ENCODE measurements around the gene SLC6A13.

SLC6A13 gene

GRCh38 chr12:177980-178828 lies 84.4 kb downstream of the SLC6A13 start:
- DNase-seq (ENCODE audit: low spot score) = no peak

GRCh38 chr12:177336-177979 lies 85.2 kb downstream of the SLC6A13 start:
- DNase-seq (ENCODE audit: low spot score) = no peak

DNA sequence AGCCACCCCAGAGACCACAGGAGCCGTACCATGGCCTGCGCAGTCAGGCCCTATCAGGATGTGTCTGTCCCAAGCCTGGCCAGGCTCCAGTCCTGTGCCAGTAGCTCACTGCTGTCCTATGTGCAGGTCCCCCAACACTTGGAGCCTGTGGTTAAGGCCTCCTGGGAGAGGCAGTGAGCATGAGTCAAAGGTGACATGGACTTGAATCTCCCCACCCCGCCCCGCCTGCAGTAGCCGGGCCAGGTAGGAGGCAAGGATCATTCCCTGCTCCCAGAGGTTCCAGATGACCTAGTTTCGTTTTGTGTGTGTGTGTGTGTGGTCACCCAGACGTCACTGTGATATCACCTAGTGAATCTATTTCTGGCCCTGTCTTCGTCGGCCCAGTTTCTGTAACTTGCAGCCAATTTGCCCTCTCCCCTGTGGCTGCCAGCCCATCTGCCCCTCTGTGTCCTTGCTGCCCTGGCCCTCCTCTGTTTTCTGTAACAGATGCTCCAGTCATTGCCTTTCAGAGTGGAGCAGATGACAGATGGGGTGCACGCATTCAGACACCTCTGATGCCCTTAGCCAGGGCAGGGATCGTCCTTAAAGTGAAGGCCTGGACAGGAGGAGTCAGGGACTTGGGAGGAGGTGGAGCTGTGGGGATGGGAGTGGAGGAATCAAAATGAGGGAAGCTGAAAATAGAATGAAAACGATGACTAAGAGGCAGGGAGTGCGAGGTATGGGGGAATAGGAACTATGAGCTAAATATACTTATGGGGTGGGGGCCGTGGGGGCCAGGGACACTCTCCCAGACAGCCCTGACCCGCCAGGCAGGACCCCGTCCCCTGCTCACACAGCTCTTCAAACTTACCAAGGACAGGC lies 86.1 kb downstream of the SLC6A13 start:
- DNase-seq (ENCODE audit: low spot score) = no peak

DNA sequence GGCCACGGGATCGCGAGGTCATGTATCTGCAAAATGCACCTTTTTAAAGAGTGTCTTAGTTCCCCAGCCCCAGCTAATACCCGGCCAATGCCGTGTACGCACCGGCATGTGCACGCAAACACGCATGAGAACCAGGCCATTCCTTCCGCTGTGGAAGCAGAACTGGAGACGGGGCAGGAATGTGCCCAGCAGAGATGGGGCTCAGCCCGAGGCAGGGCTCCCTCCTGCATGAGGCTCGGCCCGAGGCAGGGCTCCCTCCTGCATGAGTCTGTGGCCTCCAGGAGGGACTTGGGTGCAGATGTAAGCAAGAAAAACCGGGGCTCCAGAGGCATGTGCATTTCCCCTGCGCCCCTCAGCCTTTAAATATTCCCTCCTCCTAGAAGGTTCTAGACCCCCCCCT lies 86.9 kb downstream of the SLC6A13 start:
- no peak for DNase-seq (ENCODE audit: low spot score)

DNA sequence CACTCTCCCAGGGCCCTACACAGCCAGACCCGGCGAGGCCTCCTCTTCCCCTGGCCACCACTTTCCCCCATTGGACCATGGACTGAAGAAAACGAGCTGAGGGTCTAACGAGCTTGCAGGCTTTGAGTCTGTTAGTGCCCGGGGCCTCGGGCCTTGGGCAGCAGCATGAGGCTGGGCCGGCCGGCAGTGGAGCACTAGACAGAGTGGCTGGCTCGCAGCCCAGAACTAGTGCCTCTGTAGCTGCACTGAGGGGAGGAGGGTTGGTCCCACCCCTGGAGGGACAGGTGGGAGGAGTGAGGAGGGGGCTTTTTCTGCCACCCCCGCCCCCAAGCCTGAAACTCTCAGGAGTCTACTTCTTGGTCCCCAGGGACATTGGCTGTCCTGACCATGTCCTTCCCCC lies 87.4 kb downstream of the SLC6A13 start:
- no peak for DNase-seq (ENCODE audit: low spot score)

DNA sequence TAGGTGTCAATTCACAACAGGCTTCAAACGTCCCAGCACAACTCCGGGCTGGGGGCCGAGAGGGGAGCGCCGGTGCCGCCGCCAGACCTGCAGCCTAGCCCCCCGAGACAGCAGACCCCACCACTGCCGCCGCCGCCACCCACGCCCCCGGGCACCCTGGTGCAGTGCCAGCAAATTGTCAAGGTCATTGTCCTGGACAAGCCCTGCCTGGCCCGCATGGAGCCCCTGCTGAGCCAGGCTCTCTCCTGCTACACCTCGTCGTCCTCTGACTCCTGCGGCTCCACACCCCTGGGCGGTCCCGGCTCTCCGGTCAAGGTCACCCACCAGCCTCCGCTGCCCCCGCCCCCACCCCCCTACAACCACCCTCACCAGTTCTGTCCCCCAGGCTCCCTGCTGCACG lies 88.0 kb downstream of the SLC6A13 start:
- no peak for DNase-seq (ENCODE audit: low spot score)

DNA sequence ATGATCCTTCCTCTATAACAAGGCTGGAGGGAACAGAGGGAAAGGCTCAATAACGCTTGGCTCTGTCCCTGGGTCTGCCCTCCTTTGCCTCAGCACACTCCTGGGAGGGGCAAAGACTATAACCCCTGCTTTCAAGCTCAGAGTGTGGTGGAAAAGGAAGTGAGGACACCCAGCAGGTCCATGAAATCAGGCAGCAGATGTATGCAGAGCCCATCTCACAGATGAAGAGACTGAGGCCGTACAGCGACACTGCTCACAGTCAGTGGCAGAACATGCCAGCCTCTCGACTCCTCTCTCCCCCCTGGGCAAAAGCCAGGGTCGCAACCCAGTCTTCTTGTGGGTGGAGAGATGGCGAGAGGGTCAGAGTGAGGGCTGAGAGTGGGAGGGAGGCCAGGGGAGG lies 88.5 kb downstream of the SLC6A13 start:
- DNase-seq (ENCODE audit: low spot score) = no peak

GRCh38 chr12:172732-173161 lies 89.9 kb downstream of the SLC6A13 start:
- DNase-seq (ENCODE audit: low spot score) = no peak

GRCh38 chr12:171743-172676 lies 90.6 kb downstream of the SLC6A13 start:
- DNase-seq (ENCODE audit: low spot score) = no peak

- no peak for DNase-seq (ENCODE audit: low spot score)
Measured at GRCh38 chr12:171276-171675, 91.4 kb downstream of the SLC6A13 start.
